CD14-positive monocyte (primary cell): Measurements from ENCODE around the gene SLC38A3. TPM values are rescaled to one million over a fixed set of nuclear protein-coding genes. Genes with fewer than 3 reads are reported as not detected.
A peak's percentile ranks its signal among the peaks of the same experiment; 100 is the strongest.

Source experiments
- DNase-seq, 3 donors: peaks; one replicate each; pipeline ENCODE4 v3.0.0-alpha.2; 2011 to 2022
- H2AFZ ChIP-seq: 2 replicates; pipeline ENCODE4 v1.6.0; 2012; ENCODE audit warnings: mild to moderate bottlenecking, low read depth, low read length, inconsistent platforms; ENCODE audit not compliant: insufficient read depth, poor library complexity, severe bottlenecking
- H3K27ac ChIP-seq, 2 donors: 1 replicate in 1 of 2; 2 replicates in 1 of 2; pipeline ENCODE4 v1.5.1; 2012 to 2013; ENCODE audit warnings: low read length in 2 of 2, control low read depth in 1 of 2, inconsistent platforms in 1 of 2, low read depth in 1 of 2, mild to moderate bottlenecking in 1 of 2
- H3K27me3 ChIP-seq, 2 donors: one replicate each; pipeline versions ENCODE4 v1.6.0 to v1.6.1; 2011 to 2013; ENCODE audit warnings: low read length in 2 of 2; ENCODE audit not compliant: control insufficient read depth in 2 of 2, insufficient read depth in 2 of 2
- H3K36me3 ChIP-seq, 2 donors: replicated peaks in 1 of 2; 1 replicate in 1 of 2; 2 replicates in 1 of 2; pipeline versions ENCODE4 v1.5.1 to v1.6.1; 2012 to 2013; ENCODE audit warnings: low read length in 2 of 2, control low read depth in 1 of 2, inconsistent platforms in 1 of 2, mild to moderate bottlenecking in 1 of 2; ENCODE audit not compliant: insufficient read depth in 2 of 2, control insufficient read depth in 1 of 2
- H3K4me1 ChIP-seq, 2 donors: 1 replicate in 1 of 2; 2 replicates in 1 of 2; pipeline versions ENCODE4 v1.5.1 to v1.6.1; 2012 to 2013; ENCODE audit warnings: low read length in 2 of 2, control low read depth in 1 of 2, inconsistent platforms in 1 of 2, mild to moderate bottlenecking in 1 of 2, moderate library complexity in 1 of 2; ENCODE audit not compliant: insufficient read depth in 2 of 2, control insufficient read depth in 1 of 2
- H3K4me2 ChIP-seq: replicated peaks from 2 replicates; pipeline ENCODE3; 2012; ENCODE audit warnings: low read length, moderate library complexity, mild to moderate bottlenecking; ENCODE audit not compliant: poor library complexity, severe bottlenecking; ENCODE audit errors: extremely low read depth
- H3K4me3 ChIP-seq, 3 experiments: fragments of 200-600 bp in 1 of 3; sonication (generic) in 1 of 3; replicated peaks in 1 of 3; 1 replicate in 2 of 3; 2 replicates in 1 of 3; pipeline ENCODE4 v1.5.1; 2011 to 2013; ENCODE audit warnings: low read length in 3 of 3, mild to moderate bottlenecking in 3 of 3, control low read depth in 2 of 3, low read depth in 2 of 3, inconsistent platforms in 1 of 3, moderate library complexity in 1 of 3
- H3K79me2 ChIP-seq: 2 replicates; pipeline ENCODE4 v1.6.0; 2012; ENCODE audit warnings: mild to moderate bottlenecking, control low read depth, inconsistent platforms, low read length, moderate library complexity; ENCODE audit not compliant: insufficient read depth
- H3K9ac ChIP-seq: 2 replicates; pipeline ENCODE4 v1.6.0; 2017; ENCODE audit warnings: low read length, mild to moderate bottlenecking; ENCODE audit not compliant: insufficient read depth, poor library complexity, severe bottlenecking
- H3K9me3 ChIP-seq, 2 donors: replicated peaks in 1 of 2; 1 replicate in 1 of 2; 2 replicates in 1 of 2; pipeline versions ENCODE4 v1.5.1 to v1.6.1; 2012 to 2013; ENCODE audit warnings: low read length in 2 of 2, control low read depth in 1 of 2; ENCODE audit not compliant: control insufficient read depth in 1 of 2, insufficient read depth in 1 of 2
- H4K20me1 ChIP-seq: 2 replicates; pipeline ENCODE4 v1.6.0; 2012; ENCODE audit warnings: mild to moderate bottlenecking, low read length, control low read depth, moderate library complexity; ENCODE audit not compliant: insufficient read depth
- H3K27ac Mint-ChIP-seq, 7 donors: one replicate each; pipeline ENCODE4 v1.8.0; 2020; ENCODE audit warnings: mild to moderate bottlenecking in 7 of 7, mixed read lengths in 7 of 7, moderate library complexity in 6 of 7, inconsistent platforms in 2 of 7
- H3K27me3 Mint-ChIP-seq, 3 donors: one replicate each; pipeline ENCODE4 v1.8.0; 2021 to 2022; ENCODE audit warnings: low read depth in 3 of 3, mild to moderate bottlenecking in 3 of 3, mixed read lengths in 3 of 3, moderate library complexity in 3 of 3, inconsistent platforms in 1 of 3
- H3K36me3 Mint-ChIP-seq, 2 donors: one replicate each; pipeline ENCODE4 v1.8.0; 2020; ENCODE audit warnings: mixed read lengths in 2 of 2, inconsistent platforms in 1 of 2, mild to moderate bottlenecking in 1 of 2
- H3K4me1 Mint-ChIP-seq: one replicate; pipeline ENCODE4 v1.8.0; 2020; ENCODE audit warnings: mild to moderate bottlenecking, mixed read lengths
- H3K4me3 Mint-ChIP-seq, 2 donors: one replicate each; pipeline ENCODE4 v1.8.0; 2020; ENCODE audit warnings: mild to moderate bottlenecking in 2 of 2, mixed read lengths in 2 of 2, moderate library complexity in 1 of 2
- H3K9me3 Mint-ChIP-seq, 7 donors: one replicate each; pipeline ENCODE4 v1.8.0; 2020 to 2022; ENCODE audit warnings: mixed read lengths in 7 of 7, mild to moderate bottlenecking in 6 of 7, moderate library complexity in 6 of 7, inconsistent platforms in 2 of 7
- CTCF ChIP-seq: fragments of 200-600 bp; IDR thresholded peaks from one replicate; pipeline ENCODE4 v1.8.0; 2022; ENCODE audit warnings: antibody characterized with exemption, mild to moderate bottlenecking
- WGBS: methylation state at CpG from one replicate; pipeline ENCODE4 v1.1.5; 2013; ENCODE audit warnings: missing lambda C conversion rate; ENCODE audit not compliant: insufficient coverage; 5-methylcytosine and 5-hydroxymethylcytosine counted together
- intact Hi-C, 2 donors: fragments of 100-400 bp; cut with micrococcal nuclease; formaldehyde crosslinking; loops; one replicate each; pipeline versions ENCODE4 v1.15.0 to v1.15.1; 2023
- polyA plus RNA-seq, 3 donors: library from polyadenylated mRNA; depleted of rRNA in 1 of 3; unstranded in 2 of 3; stranded (reverse) in 1 of 3; fragments of 300-500 nt in 2 of 3; fragments of >200 nt in 1 of 3; fragmentation: Illumina TruSeq in 2 of 3; gene quantifications; 1 replicate in 2 of 3; 2 replicates in 1 of 3; pipeline ENCODE4 v1.2.3, GENCODE V29; 2012 to 2021

Gene SLC38A3
- polyA plus RNA-seq, 3 donors, result not detected

GRCh38 chr3:50268276-50268675 lies 63.2 kb downstream of the SLC38A3 start:
- H3K4me2 ChIP-seq, result no peak overlapping the region
- H4K20me1 ChIP-seq, result peaks cover 6% of the 10 kb centered on the region
- TF ChIP-seq CTCF, result no peak
- Mint-ChIP-seq H3K36me3 (no peaks in the 10 kb centered on the region), H3K4me1 (peaks cover 7% of the 10 kb centered on the region), H3K27me3 (peaks cover 34 to 52% (median 49%) of the 10 kb centered on the region in 3 donors), H3K4me3 (no peak overlapping the region), H3K27ac (no peak overlapping the region), H3K9me3 (peaks cover 0 to 5% (median 0%) of the 10 kb centered on the region in 7 donors)
- H3K36me3 ChIP-seq, result no peaks in the 10 kb centered on the region
- H3K9ac ChIP-seq, result no peak overlapping the region
- no peak for DNase-seq
- H3K4me1 ChIP-seq, result peaks cover 4 to 6% of the 10 kb centered on the region in 2 donors
- intact Hi-C loops, result no loop called here
- 71% methylated on average over 3 of the region's 3 CpGs for WGBS
- peaks cover 0 to 25% of the 10 kb centered on the region in 2 donors for H3K27me3 ChIP-seq
- H3K9me3 ChIP-seq, result no peaks in the 10 kb centered on the region
- no peak overlapping the region for H2AFZ ChIP-seq
- no peak overlapping the region for H3K27ac ChIP-seq
- no peaks in the 10 kb centered on the region for H3K79me2 ChIP-seq
- H3K4me3 ChIP-seq, result no peak overlapping the region

- intact Hi-C loops, result no loop called here
- H3K9ac ChIP-seq, result no peak within 1 kb of the TSS
- no peak within 1 kb of the TSS for H3K4me3 ChIP-seq
- H3K4me1 ChIP-seq, result peaks cover 10 to 12% of the 10 kb centered on the region in 2 donors
- peaks cover 6% of the 10 kb centered on the region for H4K20me1 ChIP-seq
- H3K4me1 Mint-ChIP-seq, result peaks cover 5% of the 10 kb centered on the region
- no peaks in the 10 kb centered on the region for H3K36me3 ChIP-seq
- H3K79me2 ChIP-seq, result no peaks in the 10 kb centered on the region
- H3K36me3 Mint-ChIP-seq, result no peaks in the 10 kb centered on the region
- H3K27ac Mint-ChIP-seq, result peak within 1 kb of the TSS in 1 of 7 donors; percentile 45
- no peak within 1 kb of the TSS for H2AFZ ChIP-seq
- H3K27me3 Mint-ChIP-seq, result peaks cover 37 to 55% (median 53%) of the 10 kb centered on the region in 3 donors
- H3K27me3 ChIP-seq, result peaks cover 2 to 31% of the 10 kb centered on the region in 2 donors
- TF ChIP-seq CTCF, result no peak
- peaks cover 0 to 5% (median 0%) of the 10 kb centered on the region in 7 donors for H3K9me3 Mint-ChIP-seq
- H3K4me3 Mint-ChIP-seq, result peak within 1 kb of the TSS in 1 of 2 donors; percentile 69
- no peak for DNase-seq
- H3K4me2 ChIP-seq, result no peak within 1 kb of the TSS
- 94% methylated on average over 10 of the region's 21 CpGs for WGBS
- H3K9me3 ChIP-seq, result no peaks in the 10 kb centered on the region
- H3K27ac ChIP-seq, result no peak within 1 kb of the TSS
Observed at GRCh38 chr3:50268703-50269451, 63.8 kb downstream of the SLC38A3 start, which contains the start of gene SEMA3B. TSS of gene SEMA3B (plus strand) at chr3:50269147. CDS start at chr3:50269241, 94 bp downstream.
